Stimulated activated CD4-positive, alpha-beta T cell treated with anti-CD3 and anti-CD28 coated beads, Interleukin-12 subunit alpha, Interleukin-12 subunit beta, amount 100 ng/mL, for 48 hours (primary cell): ENCODE measurements around the gene RUNX3.

Experiments used
- DNase-seq, 3 donors: peaks; one replicate each; pipeline ENCODE4 v3.0.0-alpha.2; 2020; ENCODE audit warnings: low read depth in 2 of 3, low spot score in 1 of 3

Gene RUNX3

DNA sequence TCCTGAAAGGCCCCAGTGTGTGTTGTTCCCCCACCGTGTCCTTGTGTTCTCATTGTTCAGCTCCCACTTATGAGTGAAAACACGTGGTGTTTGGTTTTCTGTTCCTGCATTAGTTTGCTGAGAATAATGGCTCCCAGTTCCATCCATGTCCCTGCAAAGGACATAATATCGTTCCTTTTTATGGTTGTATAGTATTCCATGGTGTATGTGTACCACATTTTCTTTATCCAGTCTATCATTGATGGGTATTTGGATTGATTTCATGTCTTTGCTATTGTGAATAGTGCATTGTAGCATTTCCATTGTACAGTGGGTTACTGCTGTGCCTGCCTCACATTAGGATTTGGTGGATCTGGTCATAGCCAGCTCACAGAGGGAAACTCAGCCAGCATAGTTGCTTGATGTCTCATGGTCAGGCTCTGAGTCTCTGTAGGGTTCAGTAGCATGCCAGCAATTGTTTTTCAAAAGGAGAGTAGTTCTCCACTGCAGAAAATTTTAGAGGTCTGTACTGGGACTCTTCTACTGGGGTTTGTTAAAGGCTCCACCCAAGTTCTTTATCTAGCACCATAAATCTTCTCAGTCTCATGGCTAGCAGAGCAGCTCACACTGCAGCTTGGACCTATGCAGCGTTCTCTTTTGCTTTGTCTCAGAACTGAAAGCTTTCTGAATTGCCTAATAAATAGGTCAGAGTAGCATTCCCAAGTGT, 41.0 kb downstream of the RUNX3 start:
- DNase-seq, result no peak

DNA sequence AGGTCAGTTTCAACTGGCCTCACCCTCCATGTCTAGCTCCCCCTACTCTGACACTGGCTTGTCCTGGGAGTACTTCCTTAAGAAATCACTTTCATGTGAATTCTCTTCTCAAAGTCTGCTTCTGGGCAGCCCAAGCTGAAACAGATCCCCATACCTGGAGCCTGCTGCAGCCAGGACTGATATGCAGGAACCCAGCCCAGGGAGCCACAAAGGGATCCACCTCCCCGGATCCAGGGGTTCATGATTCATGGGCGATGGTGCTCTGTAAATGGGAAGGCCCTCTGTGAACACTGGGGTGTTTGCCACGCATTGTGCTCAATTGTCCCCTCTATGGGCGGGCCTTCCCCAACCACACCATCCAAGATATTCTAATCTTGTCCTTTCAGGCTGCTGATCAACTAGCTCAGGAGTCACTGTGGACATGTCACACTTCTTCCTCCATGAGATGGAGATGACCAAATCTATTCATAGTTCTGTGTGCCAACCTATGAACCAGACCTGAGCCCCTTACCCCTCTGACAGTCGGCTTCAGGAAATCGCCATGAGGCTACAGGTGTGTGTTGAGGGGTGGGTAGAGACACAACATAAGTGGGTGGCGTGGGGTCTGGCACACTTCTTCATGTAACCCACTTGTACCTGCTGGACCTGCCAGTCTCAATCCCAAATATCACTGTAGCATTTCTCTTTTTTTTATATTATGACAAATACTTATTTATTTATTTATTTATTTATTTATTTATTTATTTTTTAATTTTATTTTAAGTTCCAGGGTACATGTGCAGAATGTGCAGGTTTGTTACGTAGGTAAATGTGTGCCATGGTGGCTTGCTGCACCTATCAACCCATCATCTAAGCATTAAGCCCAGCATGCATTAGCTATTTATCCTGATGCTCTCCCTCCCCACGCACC, 41.8 kb downstream of the RUNX3 start:
- no peak for DNase-seq

DNA sequence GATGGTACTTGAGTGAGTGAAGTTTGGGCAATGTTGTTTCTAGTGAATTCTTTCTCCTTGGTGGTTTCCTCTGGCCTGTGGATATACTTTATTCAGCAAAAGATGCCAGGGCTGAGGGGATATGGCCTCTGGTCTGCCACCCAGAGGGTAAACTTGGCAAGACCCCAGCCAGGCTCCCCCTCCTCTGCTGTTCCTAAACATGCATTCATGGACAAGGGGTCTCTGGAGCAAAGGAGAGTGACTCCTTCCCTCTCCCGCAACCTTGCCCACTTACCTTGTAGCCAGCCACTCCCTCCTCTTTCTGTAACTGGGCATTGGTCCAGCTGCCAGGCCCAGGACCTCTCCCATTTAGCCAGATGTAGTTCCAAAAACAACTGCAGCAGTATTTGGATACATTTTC, 43.8 kb downstream of the RUNX3 start:
- DNase-seq, result no peak

DNA sequence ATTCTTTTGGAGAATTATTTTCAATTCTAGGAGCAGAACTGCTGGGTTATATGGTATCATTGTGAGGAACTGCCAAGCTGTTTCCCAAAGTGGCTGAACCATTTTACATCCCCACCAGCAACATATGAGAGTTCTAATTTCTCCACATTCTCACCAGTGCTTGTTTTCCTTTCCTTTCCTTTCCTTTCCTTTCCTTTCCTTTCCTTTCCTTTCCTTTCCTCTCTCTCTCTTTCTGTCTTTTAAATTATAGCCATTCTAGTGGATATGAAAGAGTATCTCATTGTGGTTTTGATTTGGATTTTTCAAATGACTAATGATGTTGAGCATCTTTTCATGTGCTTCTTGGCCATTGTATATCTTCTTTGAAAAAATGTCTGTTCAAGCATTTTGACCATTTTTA, 45.3 kb downstream of the RUNX3 start:
- DNase-seq, result no peak

DNA sequence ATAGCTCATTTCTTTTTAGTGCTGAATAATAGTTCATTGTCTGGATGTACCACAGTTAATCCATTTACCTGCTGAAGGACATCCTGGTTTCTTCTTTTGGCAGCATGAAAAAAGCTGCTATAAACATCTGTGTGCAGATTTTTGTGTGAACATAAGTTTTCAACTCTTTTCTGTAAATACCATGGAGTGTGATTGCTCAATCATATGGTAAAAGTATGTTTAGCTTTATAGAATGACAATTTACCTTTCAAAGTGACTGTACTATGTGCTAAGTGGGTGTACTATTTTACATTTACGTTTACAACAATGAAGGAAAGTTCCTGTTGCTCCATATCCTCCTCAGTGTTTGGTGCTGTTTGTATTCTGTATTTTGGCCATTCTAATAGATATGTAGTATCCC, 49.0 kb downstream of the RUNX3 start:
- DNase-seq, result no peak

DNA sequence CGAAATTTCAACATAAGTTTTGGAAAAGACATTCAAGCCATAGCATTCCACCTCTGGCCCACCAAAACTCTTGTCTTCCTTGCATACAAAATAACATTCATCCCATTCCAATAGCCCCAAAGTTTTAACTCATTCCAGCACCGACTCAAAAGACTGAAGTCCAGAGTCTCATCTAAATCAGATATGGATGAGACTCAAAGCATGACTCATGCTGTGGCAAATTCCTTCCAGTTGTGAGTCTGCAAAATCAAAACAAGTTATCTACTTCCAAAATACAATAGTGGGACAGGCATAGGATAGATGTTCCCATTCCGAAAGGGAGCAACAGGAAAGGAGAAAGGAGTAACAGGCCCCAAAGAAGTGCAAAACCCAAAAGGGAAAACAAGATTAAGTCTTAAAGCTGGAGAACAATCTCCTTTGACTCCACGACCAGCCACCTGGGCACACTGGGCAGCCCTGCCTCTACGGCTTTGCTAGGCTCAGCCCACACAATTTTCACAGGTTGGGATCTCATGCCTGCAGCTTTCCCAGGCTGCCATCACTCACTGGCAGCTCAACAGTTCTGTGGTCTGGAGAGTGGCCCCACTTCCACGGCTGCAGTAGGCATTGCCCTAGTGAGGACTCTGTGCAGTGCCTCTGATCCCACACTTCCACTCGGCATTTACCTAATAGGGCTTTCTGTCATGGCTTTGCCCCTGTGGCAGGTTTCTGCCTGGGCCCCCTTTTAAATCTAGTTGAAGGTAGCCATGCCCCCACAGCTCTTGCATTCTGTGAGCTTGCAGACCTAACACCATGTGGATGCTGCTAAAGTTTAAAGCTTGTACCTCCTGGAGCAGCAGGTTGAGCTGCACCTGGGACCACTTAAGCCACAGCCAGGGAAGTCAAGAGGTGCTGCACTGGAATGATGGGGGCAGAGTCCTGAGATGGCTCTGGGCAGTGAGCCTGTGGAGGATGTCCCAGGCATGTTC, 51.0 kb downstream of the RUNX3 start:
- DNase-seq, result no peak

GRCh38 chr1:24878045-24878444, 52.0 kb downstream of the RUNX3 start:
- no peak for DNase-seq

GRCh38 chr1:24875991-24876506, 54.0 kb downstream of the RUNX3 start:
- DNase-seq, result no peak

- DNase-seq, result no peak
Observed at GRCh38 chr1:24875257-24875656, 54.8 kb downstream of the RUNX3 start.

DNA sequence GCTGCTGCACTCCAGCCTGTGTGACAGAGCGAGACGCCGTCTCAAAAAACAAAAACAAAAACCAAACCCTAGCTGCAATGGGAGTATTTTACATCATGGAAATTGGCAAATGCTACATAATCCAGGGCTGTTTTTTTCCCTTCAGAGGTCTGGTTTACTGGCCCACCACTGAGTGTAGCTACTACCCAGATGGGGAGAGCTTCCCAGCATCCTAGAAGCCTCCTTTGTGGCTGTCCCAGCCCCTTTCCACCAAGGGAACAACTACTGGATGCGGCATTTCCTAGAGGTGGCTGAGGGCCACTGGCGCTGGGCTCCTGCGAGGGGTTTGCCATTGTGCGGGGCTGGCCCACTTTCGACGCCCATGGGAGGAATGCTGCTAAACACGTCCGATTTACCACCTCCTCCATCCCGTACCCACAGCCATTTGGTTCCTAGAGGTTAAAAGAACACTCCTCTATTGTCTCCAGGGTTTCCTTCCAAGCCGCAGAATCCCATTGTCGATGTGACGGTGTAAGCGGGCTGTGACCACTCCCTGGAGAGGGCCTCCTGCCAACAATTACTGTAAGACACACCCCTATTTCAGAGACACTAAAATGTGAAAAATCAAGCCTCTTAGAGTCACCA, 55.4 kb downstream of the RUNX3 start:
- DNase-seq, result no peak

DNA sequence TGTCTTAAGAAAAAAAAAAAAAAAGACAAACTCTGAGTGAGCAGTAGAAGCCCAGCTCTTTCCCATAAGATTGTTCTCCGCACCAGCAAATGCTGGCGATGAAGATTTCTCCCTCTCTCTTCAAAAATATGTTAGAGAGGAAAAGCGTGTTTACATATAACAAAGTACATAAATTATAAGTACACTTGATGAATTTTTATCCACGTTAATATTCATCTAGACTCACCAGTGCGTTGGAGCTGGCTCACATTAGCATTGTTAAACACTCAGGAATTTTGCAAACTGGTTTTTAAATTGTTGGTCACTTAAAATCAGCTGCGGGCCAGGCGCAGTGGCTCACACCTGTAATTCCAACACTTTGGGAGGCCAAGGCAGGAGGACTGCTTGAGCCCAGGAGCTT, 56.0 kb downstream of the RUNX3 start:
- DNase-seq, result no peak

DNA sequence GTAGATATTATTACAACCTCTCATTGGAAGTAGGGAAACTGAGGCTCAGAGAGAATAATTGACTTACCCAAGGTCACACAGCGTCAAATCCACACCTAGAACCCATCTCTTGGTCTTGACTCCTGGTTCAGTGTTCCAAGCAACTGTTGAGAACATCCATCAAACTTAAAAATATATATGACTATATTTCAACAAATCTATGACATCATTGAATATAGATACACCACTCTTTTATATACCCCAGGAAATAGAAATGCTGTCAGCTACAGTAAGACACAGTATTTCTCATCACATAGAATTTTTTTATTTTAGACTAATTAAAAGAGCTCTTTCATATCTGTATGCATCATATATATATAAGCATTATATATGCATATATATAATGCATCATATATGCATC, 56.9 kb downstream of the RUNX3 start:
- DNase-seq, result no peak

DNA sequence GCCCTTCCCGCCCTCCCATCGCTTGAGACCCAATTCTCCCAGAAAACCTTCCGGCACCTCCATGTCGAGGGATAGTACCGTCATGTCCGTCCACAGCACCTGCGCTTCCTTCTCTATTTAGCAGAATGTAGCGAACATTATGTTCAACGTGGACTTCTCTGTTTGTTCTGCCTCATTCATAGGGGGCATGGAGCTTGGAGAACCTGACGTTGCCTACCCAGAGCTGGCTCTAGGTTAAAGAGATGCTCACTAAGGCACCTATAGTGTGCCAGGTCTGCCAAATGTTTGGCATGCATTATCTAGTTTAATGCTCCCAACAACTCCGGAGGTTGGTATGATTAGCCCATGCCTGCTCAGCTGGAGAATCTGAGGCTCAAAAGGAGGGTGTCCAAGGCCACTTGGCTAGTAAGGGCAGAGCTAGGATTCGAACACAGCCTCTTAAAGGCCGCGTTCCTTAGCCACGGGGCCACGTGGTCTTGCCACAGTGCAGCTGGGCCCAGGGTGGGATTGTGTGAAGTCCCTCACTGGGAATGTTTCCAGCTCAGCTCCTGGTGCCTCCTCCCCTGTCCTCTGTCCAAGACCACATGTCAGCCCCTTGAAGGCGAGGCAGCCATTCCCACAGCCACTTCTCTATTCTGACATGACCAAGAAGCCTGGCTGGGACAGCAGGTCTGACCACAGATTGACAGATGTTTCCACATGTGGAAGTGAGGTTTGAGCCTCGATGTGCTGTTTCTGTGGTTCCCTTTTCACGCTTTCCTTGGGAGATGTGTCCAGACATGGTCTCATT, 57.8 kb downstream of the RUNX3 start:
- no peak for DNase-seq

DNA sequence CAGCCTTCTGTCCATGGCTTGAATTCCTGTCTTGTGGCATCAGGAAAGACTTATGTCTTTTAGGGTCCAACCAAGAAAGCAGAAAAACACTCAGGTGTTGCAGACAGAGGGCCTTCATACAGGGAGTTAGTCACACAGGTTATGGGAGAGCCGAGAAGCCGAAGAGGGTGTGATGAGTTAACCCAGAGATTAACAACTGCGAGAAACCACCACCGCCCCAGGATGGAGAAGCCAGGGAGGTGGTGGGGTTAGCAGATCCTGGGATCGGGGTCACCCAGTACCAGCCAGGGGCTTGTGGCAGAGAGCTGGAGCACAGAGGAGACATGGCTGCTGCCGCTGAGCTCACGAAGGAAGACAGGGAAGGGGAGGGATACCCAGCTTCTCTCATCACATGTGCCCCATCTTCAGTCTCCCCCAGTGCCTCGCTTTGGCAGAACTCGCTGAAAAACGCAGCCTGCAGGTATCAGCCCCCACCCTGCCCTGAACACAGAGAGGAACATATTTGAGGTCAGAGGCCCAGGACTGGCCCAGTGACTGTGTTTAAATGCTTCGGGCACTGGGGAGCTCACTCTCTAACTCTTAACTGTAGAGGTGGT, 58.7 kb downstream of the RUNX3 start:
- no peak for DNase-seq

DNA sequence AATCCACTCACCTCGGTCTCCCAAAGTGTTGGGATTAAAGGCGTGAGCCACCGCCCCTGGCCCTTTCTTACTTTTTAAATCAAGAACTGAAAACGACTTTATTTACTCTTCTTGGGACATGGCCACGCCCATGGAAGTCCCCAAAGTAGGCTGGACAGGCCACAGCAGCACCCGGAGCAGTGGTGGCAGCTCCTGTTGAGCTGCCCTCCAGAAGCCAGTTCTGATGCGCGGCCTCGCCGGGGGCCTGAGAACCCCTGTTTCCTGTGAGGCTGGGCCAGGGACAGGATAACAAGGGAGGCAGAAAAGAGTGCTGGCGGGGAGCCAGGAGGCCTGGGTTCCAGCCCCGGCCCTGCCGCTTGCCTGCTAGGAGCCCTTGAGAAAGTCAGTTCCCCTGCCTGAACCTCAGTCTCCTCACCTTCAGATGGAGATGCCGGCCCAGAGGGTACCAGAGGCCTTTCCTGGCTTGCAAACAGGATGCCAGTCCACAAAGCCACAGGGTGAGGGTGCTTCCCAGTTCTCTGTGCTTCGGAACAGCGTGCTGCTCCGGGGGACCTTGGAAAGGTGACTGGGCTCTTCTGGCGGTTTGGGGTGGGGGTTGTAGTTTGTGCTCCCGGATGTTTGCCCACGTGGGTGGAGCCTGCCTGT, 59.4 kb downstream of the RUNX3 start:
- no peak for DNase-seq

GRCh38 chr1:24868016-24868875, 61.8 kb downstream of the RUNX3 start:
- DNase-seq, result no peak

- DNase-seq, result no peak
Observed at GRCh38 chr1:24867084-24867870, 62.8 kb downstream of the RUNX3 start.
